ENCODE data around the gene TMEM132D.

The TMEM132D gene

DNA sequence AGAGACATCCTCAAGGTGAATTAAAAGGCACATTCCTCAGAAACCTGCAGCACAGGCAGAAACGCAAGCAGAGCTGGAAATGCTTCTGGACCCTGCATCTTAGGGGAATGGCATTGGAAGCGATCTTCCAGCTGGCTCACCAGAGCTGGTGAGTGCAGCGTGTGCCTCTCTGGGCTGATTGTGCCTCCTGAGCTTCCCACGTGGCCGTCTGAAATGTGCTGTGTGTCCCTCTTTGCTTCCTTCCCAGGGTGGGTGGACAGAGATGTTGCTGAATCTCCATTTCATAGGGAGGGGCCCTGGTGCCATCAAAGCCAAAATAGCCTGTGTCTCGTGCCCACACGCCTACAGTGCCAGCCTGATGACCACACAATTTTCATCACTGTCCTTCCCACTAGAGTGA is 34.3 kb upstream of the TMEM132D start:
- no peak overlapping the region for H3K4me3 ChIP-seq (ENCODE audit: low read depth, low read length)
- H3K4me1 ChIP-seq (ENCODE audit: control insufficient read depth, insufficient read depth, low read length): no peaks in the 10 kb centered on the region
- no peaks in the 10 kb centered on the region for H3K9me3 ChIP-seq (ENCODE audit: control insufficient read depth, insufficient read depth, low read depth, low read length)
- no peak overlapping the region for H3K27ac ChIP-seq (ENCODE audit: extremely low read depth, low read depth, low read length)
- no peaks in the 10 kb centered on the region for H3K36me3 ChIP-seq (ENCODE audit: control insufficient read depth in 2 of 2, insufficient read depth in 1 of 2, low read length in 2 of 2)
- TF ChIP-seq, protein P1, sequence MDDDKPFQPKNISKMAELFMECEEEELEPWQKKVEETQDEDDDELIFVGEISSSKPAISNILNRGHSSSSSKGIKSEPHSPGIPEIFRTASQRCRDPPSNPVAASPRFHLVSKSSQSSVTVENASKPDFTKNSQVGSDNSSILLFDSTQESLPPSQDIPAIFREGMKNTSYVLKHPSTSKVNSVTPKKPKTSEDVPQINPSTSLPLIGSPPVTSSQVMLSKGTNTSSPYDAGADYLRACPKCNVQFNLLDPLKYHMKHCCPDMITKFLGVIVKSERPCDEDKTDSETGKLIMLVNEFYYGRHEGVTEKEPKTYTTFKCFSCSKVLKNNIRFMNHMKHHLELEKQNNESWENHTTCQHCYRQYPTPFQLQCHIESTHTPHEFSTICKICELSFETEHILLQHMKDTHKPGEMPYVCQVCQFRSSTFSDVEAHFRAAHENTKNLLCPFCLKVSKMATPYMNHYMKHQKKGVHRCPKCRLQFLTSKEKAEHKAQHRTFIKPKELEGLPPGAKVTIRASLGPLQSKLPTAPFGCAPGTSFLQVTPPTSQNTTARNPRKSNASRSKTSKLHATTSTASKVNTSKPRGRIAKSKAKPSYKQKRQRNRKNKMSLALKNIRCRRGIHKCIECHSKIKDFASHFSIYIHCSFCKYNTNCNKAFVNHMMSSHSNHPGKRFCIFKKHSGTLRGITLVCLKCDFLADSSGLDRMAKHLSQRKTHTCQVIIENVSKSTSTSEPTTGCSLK (tag by site-specific recombination; IDR thresholded peaks at IDR 0.05): no peak
- no peak for TF ChIP-seq ZBTB7A (tag by site-specific recombination; IDR thresholded peaks at IDR 0.05; ENCODE audit: low read depth)
- TF ChIP-seq ZNF670 (tag by site-specific recombination; IDR thresholded peaks at IDR 0.05; ENCODE audit: low read depth): no peak
- TF ChIP-seq ZNF19 (tag by site-specific recombination; IDR thresholded peaks at IDR 0.05; ENCODE audit: low read depth): no peak
- TF ChIP-seq HOXD13 (CRISPR knock-in tag; IDR thresholded peaks at IDR 0.05; ENCODE audit: borderline replicate concordance): no peak
- TF ChIP-seq, protein P2, sequence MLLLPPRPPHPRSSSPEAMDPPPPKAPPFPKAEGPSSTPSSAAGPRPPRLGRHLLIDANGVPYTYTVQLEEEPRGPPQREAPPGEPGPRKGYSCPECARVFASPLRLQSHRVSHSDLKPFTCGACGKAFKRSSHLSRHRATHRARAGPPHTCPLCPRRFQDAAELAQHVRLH (tag by site-specific recombination; IDR thresholded peaks at IDR 0.05): no peak
- no peak for TF ChIP-seq ZNF623 (tag by site-specific recombination; IDR thresholded peaks at IDR 0.05)
- TF ChIP-seq SALL2 (tag by site-specific recombination; IDR thresholded peaks at IDR 0.05; ENCODE audit: borderline replicate concordance): no peak
- no peak for TF ChIP-seq ZNF621 (tag by site-specific recombination; IDR thresholded peaks at IDR 0.05)
- TF ChIP-seq, protein P3, sequence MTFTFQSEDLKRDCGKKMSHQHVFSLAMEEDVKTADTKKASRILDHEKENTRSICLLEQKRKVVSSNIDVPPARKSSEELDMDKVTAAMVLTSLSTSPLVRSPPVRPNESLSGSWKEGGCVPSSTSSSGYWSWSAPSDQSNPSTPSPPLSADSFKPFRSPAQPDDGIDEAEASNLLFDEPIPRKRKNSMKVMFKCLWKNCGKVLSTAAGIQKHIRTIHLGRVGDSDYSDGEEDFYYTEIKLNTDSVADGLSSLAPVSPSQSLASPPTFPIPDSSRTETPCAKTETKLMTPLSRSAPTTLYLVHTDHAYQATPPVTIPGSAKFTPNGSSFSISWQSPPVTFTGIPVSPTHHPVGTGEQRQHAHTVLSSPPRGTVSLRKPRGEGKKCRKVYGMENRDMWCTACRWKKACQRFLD (tag by site-specific recombination; IDR thresholded peaks at IDR 0.05): no peak
- TF ChIP-seq ZNF423 (tag by site-specific recombination; IDR thresholded peaks at IDR 0.05): no peak
- TF ChIP-seq, protein P4, sequence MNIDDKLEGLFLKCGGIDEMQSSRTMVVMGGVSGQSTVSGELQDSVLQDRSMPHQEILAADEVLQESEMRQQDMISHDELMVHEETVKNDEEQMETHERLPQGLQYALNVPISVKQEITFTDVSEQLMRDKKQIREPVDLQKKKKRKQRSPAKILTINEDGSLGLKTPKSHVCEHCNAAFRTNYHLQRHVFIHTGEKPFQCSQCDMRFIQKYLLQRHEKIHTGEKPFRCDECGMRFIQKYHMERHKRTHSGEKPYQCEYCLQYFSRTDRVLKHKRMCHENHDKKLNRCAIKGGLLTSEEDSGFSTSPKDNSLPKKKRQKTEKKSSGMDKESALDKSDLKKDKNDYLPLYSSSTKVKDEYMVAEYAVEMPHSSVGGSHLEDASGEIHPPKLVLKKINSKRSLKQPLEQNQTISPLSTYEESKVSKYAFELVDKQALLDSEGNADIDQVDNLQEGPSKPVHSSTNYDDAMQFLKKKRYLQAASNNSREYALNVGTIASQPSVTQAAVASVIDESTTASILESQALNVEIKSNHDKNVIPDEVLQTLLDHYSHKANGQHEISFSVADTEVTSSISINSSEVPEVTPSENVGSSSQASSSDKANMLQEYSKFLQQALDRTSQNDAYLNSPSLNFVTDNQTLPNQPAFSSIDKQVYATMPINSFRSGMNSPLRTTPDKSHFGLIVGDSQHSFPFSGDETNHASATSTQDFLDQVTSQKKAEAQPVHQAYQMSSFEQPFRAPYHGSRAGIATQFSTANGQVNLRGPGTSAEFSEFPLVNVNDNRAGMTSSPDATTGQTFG (tag by site-specific recombination; IDR thresholded peaks at IDR 0.05; ENCODE audit: borderline replicate concordance): no peak
- CTCF ChIA-PET: no interaction called here
- POLR2A ChIA-PET: no interaction called here

DNA sequence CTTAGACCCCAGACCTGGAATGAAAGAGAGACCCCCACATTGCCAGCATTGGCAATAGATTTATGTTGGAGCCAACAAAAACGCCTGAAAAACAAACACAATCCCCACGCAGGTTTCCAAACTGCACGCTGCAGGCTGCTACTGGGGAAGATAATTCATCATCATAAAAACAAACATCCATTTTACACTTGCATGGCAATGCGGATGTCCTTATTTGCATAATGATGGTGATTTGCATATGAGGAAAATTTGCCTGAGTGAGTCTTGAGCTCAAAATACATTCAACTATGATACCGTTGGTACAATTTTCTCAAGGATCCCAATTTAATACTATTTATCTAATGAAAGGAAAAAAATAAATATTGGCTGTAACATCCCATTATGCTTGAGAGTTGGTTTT is 33.6 kb upstream of the TMEM132D start:
- Histone ChIP-seq H3K4me1 (ENCODE audit: control insufficient read depth, insufficient read depth, low read length) (no peaks in the 10 kb centered on the region), H3K36me3 (ENCODE audit: control insufficient read depth in 2 of 2, insufficient read depth in 1 of 2, low read length in 2 of 2) (no peaks in the 10 kb centered on the region), H3K27ac (ENCODE audit: extremely low read depth, low read depth, low read length) (no peak overlapping the region), H3K4me3 (ENCODE audit: low read depth, low read length) (no peak overlapping the region), H3K9me3 (ENCODE audit: control insufficient read depth, insufficient read depth, low read depth, low read length) (no peaks in the 10 kb centered on the region)
- ChIA-PET POLR2A (no interaction called here), CTCF (no interaction called here)
- TF ChIP-seq ZNF223 (tag by site-specific recombination; IDR thresholded peaks at IDR 0.05) (no peak), ZNF169 (tag by site-specific recombination; IDR thresholded peaks at IDR 0.05) (no peak), ZNF10 (tag by site-specific recombination; IDR thresholded peaks at IDR 0.05) (no peak), ZBTB1 (tag by site-specific recombination; IDR thresholded peaks at IDR 0.05) (no peak), ZNF521 (tag by site-specific recombination; IDR thresholded peaks at IDR 0.05) (no peak), ZNF19 (tag by site-specific recombination; IDR thresholded peaks at IDR 0.05; ENCODE audit: low read depth) (no peak)

DNA sequence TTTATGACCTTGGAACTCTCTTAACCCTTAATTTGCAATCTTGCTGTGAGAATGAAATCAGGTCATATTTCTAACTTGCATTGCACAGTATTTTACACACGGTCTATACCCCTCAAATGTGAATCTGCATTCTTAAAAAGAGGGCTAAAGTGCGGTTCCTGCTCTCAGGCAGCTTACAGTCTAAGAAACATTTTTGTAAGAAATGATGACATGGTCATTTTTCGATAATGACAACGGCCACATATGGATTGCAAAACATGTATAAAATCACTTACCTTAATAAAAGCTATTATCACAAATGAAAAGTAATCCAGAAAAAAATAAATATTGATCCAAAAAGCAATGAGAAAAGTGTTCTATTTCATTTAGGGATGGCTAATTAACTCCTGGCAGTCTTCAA is 24.8 kb upstream of the TMEM132D start:
- H3K27ac ChIP-seq (ENCODE audit: extremely low read depth, low read depth, low read length): no peak overlapping the region
- no peak overlapping the region for H3K4me3 ChIP-seq (ENCODE audit: low read depth, low read length)
- TF ChIP-seq ZNF37A (tag by site-specific recombination; IDR thresholded peaks at IDR 0.05) (no peak), ZNF2 (tag by site-specific recombination; IDR thresholded peaks at IDR 0.05) (no peak), ZNF501 (tag by site-specific recombination; IDR thresholded peaks at IDR 0.05) (no peak), ZNF311 (tag by site-specific recombination; IDR thresholded peaks at IDR 0.05; ENCODE audit: borderline replicate concordance) (no peak), ZNF140 (tag by site-specific recombination; IDR thresholded peaks at IDR 0.05) (no peak)
- TF ChIP-seq, protein P5, sequence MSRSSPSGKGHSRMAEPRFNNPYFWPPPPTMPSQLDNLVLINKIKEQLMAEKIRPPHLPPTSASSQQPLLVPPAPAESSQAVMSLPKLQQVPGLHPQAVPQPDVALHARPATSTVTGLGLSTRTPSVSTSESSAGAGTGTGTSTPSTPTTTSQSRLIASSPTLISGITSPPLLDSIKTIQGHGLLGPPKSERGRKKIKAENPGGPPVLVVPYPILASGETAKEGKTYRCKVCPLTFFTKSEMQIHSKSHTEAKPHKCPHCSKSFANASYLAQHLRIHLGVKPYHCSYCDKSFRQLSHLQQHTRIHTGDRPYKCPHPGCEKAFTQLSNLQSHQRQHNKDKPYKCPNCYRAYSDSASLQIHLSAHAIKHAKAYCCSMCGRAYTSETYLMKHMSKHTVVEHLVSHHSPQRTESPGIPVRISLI (tag by site-specific recombination; IDR thresholded peaks at IDR 0.05): no peak
- H3K36me3 ChIP-seq (ENCODE audit: control insufficient read depth in 2 of 2, insufficient read depth in 1 of 2, low read length in 2 of 2): no peaks in the 10 kb centered on the region
- H3K4me1 ChIP-seq (ENCODE audit: control insufficient read depth, insufficient read depth, low read length): no peaks in the 10 kb centered on the region
- ChIA-PET POLR2A (no interaction called here), CTCF (no interaction called here)
- H3K9me3 ChIP-seq (ENCODE audit: control insufficient read depth, insufficient read depth, low read depth, low read length): no peaks in the 10 kb centered on the region

Data from HEK293 (cell line).